Measurements from ENCODE around the gene WWC2.

The WWC2 gene

GRCh38 chr4:183326853-183327252 is 227.8 kb downstream of the WWC2 start:
- H3K4me3 ChIP-seq (ENCODE audit: low read depth, low read length): no peak overlapping the region
- DNase-seq (ENCODE audit: low read depth): peak; percentile 61
- no peak for TF ChIP-seq MAX (IDR thresholded peaks at IDR 0.05; ENCODE audit: low read depth, low read length)
- TF ChIP-seq CTCF (IDR thresholded peaks at IDR 0.05; ENCODE audit: low read depth, low read length): no peak
- no peak for TF ChIP-seq MYC (IDR thresholded peaks at IDR 0.05; ENCODE audit: low read depth, low read length)
- no peak for TF ChIP-seq POLR2A (IDR thresholded peaks at IDR 0.05; ENCODE audit: extremely low read depth, insufficient read length)

- H3K4me3 ChIP-seq (ENCODE audit: low read depth, low read length): no peak overlapping the region
- TF ChIP-seq MAX (IDR thresholded peaks at IDR 0.05; ENCODE audit: low read depth, low read length) (no peak), POLR2A (IDR thresholded peaks at IDR 0.05; ENCODE audit: extremely low read depth, insufficient read length) (no peak), MYC (IDR thresholded peaks at IDR 0.05; ENCODE audit: low read depth, low read length) (no peak), CTCF (IDR thresholded peaks at IDR 0.05; ENCODE audit: low read depth, low read length) (no peak)
- DNase-seq (ENCODE audit: low read depth): no peak
Observed at GRCh38 chr4:183327827-183328226, 228.8 kb downstream of the WWC2 start.

GRCh38 chr4:183328832-183329231 is 229.8 kb downstream of the WWC2 start:
- no peak overlapping the region for H3K4me3 ChIP-seq (ENCODE audit: low read depth, low read length)
- DNase-seq (ENCODE audit: low read depth): no peak
- no peak for TF ChIP-seq CTCF (IDR thresholded peaks at IDR 0.05; ENCODE audit: low read depth, low read length)
- TF ChIP-seq MAX (IDR thresholded peaks at IDR 0.05; ENCODE audit: low read depth, low read length): no peak
- TF ChIP-seq MYC (IDR thresholded peaks at IDR 0.05; ENCODE audit: low read depth, low read length): no peak
- TF ChIP-seq POLR2A (IDR thresholded peaks at IDR 0.05; ENCODE audit: extremely low read depth, insufficient read length): no peak

- DNase-seq (ENCODE audit: low read depth): no peak
- TF ChIP-seq MYC (IDR thresholded peaks at IDR 0.05; ENCODE audit: low read depth, low read length): no peak
- no peak for TF ChIP-seq MAX (IDR thresholded peaks at IDR 0.05; ENCODE audit: low read depth, low read length)
- no peak for TF ChIP-seq POLR2A (IDR thresholded peaks at IDR 0.05; ENCODE audit: extremely low read depth, insufficient read length)
- no peak for TF ChIP-seq CTCF (IDR thresholded peaks at IDR 0.05; ENCODE audit: low read depth, low read length)
- H3K4me3 ChIP-seq (ENCODE audit: low read depth, low read length): no peak overlapping the region
Observed at GRCh38 chr4:183329244-183329643, 230.2 kb downstream of the WWC2 start.

GRCh38 chr4:183329954-183330742 is 231.1 kb downstream of the WWC2 start:
- H3K4me3 ChIP-seq (ENCODE audit: low read depth, low read length): no peak overlapping the region
- TF ChIP-seq POLR2A (IDR thresholded peaks at IDR 0.05; ENCODE audit: extremely low read depth, insufficient read length) (no peak), MAX (IDR thresholded peaks at IDR 0.05; ENCODE audit: low read depth, low read length) (no peak), MYC (IDR thresholded peaks at IDR 0.05; ENCODE audit: low read depth, low read length) (no peak), CTCF (IDR thresholded peaks at IDR 0.05; ENCODE audit: low read depth, low read length) (no peak)
- DNase-seq (ENCODE audit: low read depth): no peak

Data from NB4 (cell line).